HG02938 (cell line): Measurements from ENCODE around the gene MRPS33.

Experiments used
- ATAC-seq: cut with Tn5 transposase; IDR thresholded peaks from one replicate; pipeline ENCODE4 v1.9.1; 2021; ENCODE audit warnings: mild to moderate bottlenecking, moderate library complexity; ENCODE audit not compliant: unreplicated experiment

Gene MRPS33

GRCh38 chr7:141012696-141013344, 1.9 kb downstream of the MRPS33 start:
- no peak for ATAC-seq

- no peak for ATAC-seq
These were observed 2.6 kb downstream of the MRPS33 start for GRCh38 chr7:141012044-141012685.

GRCh38 chr7:141011443-141011842, 3.3 kb downstream of the MRPS33 start:
- ATAC-seq, result no peak

DNA sequence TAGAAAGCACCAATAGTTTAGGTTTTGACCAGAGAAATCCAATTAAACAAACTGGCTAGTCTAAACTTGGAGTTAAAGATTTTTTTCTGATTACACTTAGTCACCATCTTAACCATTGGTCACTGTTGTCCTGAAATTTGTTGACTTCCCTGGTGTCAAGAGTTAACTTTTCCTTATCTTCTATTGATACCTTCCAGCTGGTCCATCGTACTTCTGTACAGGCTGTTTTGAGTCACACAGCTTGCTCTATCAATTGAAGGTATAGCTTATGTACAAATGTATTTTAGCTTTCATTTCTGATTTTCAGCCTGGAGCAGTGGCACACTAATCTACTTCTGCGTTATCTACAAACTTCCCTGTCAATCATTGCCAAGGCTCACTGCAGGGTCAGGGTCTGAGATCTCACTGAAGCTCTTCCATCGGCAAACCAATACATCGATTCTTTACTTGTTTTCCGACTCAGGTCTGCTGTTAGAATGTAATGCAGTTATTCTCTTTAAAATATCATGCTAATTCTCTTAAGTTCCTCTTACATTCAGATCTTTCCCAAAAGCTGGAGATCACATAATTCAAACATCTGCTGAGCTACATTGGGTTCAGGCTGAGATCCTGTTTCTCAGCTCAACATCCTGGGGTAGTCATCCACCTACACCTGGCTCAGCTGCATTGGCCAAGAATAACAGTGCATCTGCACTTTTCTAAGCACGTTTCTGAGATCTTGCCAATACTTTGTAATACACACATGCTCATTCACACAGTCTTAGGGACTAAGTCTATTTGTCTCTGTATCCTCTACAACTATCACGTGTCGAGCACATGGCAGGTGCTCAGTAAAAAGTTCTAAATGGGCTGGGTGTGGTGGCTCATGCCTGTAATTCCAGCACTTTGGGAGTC, 11.3 kb downstream of the MRPS33 start:
- no peak for ATAC-seq

DNA sequence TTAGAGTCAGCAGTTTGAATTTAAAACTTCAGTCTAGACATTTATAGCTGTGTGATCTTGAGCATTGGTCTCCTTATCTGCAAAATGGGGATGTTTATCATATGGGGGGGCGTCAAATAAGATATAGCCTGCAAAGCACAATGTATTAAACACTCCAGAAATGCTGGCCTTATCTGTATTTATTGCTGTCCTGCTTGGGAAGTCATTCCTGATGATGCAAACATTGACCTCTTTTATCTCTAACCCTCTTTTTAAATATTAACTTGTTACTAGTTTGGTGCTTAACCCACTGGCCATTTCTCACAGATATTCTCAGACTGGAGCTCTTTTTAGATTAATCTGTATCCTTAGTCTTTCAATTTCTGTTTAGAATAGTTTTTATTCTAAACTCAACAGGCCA, 13.2 kb downstream of the MRPS33 start:
- no peak for ATAC-seq

- ATAC-seq, result no peak
These were observed 13.6 kb downstream of the MRPS33 start for GRCh38 chr7:141001122-141001521.

DNA sequence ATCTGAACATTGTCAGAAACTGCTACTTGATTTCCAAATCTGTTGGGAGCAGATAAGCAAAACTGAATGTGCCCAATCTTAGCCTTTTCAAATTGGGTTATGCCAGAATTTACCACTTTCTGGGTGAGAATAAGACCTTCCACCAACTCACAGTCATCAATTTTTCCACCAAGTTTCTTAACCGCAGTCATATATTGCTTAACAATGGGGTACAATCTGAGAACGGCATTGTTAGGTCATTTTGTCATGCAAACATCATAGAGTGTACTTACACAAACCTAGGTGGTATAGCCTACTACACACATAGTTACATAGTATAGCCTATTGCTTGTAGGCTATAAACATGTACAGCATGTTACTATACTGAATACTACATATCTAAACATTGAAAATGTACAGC, 16.0 kb downstream of the MRPS33 start:
- ATAC-seq, result no peak

- no peak for ATAC-seq
These were observed 22.3 kb downstream of the MRPS33 start for GRCh38 chr7:140992422-140992821.

DNA sequence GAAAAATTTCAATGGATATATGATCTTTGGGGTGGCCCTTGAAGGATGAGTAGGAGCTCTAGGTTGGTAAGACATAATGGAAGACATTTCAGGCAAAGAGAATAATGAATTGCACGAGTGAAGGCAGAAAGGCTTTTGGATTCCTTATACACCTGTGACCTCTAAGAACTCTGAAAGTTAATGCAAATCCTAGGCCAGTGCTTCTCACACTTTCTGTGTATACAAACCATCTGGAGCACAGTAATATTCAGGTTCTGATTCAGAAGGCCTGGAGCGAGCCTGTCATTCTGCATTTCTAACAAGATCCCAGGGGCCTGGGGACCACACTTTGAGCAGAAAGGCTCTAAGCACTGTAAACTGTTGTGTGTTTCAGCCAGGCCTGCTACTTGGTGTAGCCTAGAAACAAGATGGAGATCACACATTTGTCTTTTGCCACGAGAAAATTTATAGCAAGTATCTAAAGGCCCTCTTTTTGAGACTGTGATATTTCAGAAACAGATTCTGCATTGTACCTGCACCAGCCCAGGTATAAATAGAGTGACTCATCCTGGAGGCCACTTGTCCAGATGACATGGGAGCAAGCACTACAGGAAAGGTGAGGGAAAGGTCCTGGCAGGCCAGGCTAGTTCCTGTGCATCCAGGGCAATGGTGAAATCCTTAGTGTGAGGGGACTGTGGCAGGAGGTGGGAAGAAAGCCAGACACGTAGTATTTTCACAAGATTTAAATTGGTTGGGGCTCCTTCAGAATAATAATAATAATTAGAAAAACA, 24.4 kb downstream of the MRPS33 start:
- ATAC-seq, result no peak

- no peak for ATAC-seq
These were observed 25.7 kb downstream of the MRPS33 start for GRCh38 chr7:140989068-140989467.

- no peak for ATAC-seq
These were observed 30.9 kb downstream of the MRPS33 start for GRCh38 chr7:140983802-140984201.

- no peak for ATAC-seq
These were observed 32.2 kb downstream of the MRPS33 start for GRCh38 chr7:140982508-140982907.

- ATAC-seq, result no peak
These were observed 32.8 kb downstream of the MRPS33 start for GRCh38 chr7:140981951-140982350.

DNA sequence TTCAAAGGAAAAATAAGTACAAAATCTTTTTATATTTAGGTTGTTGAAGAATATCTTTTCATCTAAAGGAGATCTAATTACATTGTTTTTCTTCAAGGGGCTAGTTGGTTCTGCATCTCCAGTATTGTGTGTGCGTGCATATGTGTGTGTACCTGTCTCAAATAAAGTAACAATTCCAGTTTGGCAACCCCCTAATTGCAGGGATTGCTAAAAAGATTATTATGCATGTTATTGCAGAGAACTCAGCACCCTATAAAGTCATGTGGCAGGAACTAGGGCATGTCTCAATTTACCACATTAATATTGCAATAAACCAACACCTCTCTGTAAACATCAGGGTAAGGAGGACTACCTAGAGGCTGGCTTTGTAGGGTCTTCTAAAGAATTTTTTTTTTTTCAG, 37.0 kb downstream of the MRPS33 start:
- ATAC-seq, result no peak

DNA sequence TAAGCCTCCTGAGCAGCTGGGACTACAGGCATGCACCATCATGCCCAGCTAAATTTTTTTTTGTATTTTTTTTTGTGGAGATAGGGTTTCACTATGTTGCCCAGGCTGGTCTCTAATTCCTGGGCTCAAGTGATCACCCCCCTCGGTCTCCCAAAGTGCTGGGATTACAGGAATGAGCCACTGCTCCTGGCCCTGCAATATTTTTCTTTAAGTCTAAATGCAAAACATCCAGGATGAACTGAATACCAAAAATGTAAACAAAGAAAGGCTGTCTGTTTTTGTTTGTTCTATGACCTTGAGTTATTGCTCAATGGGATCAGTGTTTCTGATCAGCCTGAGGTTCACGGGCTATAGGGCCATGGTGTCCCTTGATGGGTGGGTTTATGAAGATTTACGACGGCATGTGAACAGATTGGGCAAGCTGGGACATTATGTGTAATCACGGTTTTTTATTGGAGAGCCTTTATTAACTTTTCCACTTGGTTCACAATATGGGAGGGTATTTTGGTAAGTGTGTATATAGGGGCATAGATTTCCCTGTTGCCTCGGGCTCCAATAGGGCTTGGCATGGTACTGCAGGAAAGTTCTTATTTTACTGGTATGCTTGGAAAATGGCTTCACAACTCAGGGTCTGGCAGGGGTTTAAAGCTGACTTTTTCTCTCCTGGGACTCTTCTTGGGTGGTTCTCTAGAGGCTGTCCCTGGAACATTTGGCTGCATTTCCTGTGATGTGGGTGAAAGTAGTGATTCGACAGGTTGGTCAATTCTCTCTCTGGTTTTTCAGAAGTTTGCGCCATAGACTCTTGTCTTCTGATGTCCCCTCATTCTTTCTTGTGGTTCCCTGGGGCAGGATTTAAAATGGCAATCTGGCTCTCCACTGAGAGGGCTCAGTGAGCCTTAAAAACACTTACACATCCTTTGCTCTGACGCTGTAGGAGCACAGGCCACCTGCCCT, 41.6 kb downstream of the MRPS33 start:
- ATAC-seq, result no peak

GRCh38 chr7:140972344-140972743, 42.4 kb downstream of the MRPS33 start:
- ATAC-seq, result no peak

DNA sequence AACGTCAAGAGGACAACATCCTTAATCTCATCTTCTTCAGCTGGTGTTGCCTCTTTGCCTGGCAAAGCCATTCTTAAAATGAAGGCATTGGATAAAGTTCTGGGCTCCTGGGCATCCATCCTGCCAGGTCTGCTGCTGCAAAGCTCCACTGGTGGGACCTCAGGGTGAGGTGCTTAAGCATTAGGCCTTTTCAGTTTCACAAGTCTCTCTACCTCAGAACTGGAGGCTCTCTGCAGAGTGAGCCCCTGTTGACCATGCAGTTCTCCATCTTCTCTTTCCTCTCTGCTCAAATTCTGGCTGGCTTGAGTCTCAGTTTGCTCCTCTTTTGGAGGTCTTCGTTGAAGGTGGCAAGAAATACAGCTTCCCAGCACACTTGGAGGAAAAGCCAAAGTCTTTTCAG, 47.3 kb downstream of the MRPS33 start:
- no peak for ATAC-seq

DNA sequence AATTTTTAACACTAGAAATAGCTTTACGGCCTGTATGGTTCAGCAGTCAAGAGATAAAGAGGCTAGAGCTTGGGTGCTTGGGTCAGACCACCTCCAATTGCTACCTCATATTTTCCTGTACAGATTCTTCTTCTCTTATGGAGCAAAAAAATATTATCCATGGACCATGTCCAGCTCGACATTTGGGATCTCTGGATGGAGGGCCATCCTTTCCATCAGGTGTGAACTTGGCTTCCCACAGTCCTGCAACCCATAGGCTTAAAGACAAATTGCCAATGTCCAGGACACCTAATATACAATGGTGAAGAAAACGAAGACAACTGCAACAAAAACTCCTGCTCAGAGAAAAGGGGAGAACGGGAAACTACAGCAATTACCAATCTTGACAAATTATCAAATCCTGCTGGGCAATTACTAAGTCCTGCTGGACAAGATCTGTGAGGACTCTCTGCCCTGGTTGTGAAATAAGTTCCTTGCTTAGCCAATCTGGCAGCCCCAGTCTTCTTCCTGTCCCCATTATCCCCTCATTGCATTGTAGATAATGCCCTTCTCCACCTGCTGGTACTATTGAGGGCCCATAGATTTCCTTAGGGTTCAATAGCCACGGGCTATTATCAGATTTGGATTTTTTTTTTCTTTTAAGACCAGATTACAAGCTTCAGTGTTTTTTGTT, 48.1 kb downstream of the MRPS33 start:
- no peak for ATAC-seq

DNA sequence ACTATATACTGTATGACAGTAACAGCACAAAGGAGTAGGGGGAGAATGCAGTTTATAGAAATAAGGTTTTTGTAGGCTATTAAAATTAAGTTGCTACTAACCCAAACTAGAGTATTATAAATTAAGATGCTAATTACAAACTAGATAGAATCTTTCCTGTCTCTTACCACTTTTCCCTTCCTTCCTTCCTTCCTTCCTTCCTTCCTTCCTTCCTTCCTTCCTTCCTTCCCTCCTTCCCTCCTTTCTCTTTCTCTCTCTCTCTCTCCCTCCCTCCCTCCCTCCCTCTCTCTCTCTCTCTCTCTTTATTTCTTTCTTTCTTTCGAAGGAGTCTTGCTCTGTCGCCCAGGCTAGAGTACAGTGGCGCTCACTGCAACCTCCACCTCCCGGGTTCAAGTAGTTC, 53.6 kb downstream of the MRPS33 start:
- ATAC-seq, result no peak
